HG02981 (cell line): ENCODE measurements around the gene ARSI.
A peak's percentile ranks its signal among the peaks of the same experiment; 100 is the strongest.

Source experiments
- ATAC-seq: cut with Tn5 transposase; IDR thresholded peaks from one replicate; pipeline ENCODE4 v1.9.1; 2021; ENCODE audit warnings: mild to moderate bottlenecking, moderate library complexity; ENCODE audit not compliant: unreplicated experiment

The ARSI gene

DNA sequence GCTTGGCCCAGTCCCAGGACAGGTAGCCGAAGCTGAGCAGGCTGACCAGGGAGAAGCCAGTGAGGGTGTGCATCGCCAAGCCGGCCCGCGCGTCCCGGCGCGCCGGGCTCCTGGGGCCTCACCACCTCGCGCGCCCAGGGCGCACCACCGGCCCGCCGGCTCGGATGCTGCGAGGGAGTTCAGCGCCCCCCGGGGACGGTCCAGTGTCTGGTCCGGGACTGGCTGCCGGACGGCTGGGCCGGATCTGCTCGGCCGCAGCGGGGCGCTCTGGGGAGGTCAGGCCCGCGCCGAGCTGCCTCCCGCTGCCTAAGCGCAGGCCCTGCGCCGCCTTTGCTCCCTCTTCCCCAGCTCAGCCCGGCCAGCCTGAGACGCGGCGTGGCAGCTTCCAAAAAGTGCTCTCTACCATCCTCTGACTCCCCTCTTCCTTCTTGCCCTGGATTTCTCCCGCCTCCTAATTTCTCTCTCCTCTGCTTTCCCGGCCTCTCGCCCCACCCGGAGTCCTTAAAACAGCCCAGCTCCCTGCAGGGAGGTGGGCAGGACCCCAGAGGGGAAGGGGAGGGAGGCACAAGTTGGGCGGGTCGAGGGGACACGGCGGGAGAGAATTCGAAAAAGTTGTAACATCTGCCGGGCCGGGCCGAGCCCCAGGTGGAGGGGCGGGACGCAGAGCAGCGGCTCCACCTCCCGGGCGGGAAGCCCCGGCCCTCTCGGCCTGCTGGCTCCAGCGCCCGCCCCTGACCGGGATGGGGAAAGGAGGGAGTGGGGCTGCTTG, at the start of gene ARSI:
Gene ARSI, minus strand, starts transcription at position 605 of the 769 bp plus-strand sequence. Its CDS starts 532 bp downstream, at position 73.
- no peak for ATAC-seq

GRCh38 chr5:150350524-150351344, 48.0 kb upstream of the ARSI start:
- peak; percentile 85 for ATAC-seq

DNA sequence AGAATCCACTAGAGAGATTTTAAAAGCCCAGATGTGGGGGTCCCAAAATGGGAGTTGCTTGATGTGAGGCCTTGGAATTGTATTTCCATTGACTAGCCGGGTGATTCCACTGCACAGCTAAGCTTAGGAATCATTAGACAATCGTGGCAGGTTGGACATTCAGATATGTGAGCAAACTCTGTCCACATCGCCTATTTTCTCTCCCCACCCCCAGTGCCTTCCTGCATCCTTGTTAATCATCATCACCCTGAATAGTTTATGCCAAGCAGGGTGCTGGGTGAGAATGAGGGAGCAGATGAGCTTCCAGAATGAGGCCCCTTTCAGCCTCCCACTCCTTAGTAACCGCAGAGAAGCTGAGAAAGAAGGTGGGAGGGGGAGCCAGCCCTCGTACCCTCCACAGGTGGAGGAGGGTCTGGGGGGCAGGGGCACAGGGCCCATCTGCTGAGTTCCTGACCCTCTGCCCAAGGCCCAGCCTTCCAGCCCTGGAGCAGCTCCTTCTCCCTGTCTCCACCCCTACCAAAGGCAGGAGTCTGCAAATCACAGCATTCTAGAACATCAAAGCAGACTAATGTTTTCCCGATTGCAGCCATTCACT, 47.1 kb upstream of the ARSI start:
- no peak for ATAC-seq

DNA sequence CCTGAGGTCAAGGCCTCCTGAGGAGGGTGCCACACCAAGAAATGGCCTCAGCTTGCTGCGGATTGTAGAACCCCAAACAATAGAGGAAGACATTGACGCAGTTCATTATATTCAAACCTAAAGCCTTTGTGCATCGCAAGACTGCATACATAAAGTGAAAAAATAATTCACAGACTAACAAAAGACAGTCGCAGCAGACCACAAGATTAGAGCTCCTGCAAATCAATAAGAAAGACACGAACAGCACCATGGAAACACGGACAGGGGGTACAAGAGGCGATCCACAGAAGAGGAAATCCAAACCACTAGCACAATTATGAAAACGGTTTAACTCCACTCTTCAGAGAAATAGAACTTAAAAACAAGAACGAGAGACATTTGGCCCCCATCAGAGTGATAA, 44.7 kb upstream of the ARSI start:
- ATAC-seq, result no peak

DNA sequence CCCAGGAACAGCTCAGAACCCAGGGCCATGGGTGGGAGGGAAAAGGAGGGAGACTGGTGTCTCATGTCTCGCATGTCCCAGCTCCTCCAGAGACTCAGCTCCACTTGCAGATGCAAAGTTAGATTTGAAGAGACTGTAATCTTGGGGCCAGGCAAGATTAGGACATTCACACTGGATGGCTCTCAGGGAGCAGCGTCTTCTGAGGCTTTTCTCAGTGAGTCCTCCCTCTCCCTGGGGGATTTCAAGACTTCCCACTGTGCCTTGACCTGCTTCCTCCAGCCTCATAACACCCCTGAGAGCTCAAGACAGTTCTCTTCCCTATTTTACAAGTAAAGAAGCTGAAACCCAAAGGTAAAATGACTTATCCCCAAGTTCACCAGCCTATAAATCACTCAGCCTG, 44.3 kb upstream of the ARSI start:
- no peak for ATAC-seq

DNA sequence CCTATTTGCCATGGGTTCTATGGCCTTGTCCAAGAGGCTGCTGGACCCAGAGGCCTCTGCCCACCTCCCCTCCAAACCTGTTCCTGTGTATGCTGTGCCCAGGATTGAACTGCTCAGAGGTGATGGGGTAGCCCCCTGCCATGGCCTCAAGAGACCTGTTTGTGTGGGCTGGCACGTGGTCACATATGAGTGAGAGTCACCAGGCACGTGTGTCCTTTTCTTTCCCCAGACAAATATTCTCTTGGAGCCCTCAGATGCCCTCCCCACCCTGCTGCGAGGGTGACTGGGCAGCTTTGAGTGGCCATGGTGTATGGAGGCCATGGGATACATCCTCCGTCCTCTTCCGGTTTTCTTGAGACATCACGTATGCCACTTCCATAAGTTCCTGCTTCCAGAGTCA, 43.9 kb upstream of the ARSI start:
- ATAC-seq, result no peak

GRCh38 chr5:150345716-150346115, 43.0 kb upstream of the ARSI start:
- ATAC-seq, result no peak

- no peak for ATAC-seq
Measured at GRCh38 chr5:150343994-150344631, 41.4 kb upstream of the ARSI start.

DNA sequence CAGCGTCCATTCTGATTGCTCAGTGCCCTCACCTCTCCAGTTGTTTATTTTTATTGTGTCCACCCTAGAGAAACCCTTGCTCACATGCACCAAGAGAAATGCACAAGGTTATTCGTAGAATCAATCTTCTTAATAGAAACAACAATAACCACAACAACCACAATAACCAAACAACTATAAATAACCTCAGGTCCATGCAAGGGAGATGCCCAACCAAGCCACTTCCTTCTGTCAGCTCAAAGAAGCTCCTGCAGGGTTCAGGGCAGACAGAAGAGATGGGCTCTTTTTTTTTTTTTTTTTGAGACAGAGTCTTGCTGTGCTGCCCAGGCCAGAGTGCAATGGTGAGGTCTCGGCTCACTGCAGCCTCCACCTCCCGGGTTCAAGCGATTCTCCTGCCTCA, 39.9 kb upstream of the ARSI start:
- ATAC-seq, result no peak

DNA sequence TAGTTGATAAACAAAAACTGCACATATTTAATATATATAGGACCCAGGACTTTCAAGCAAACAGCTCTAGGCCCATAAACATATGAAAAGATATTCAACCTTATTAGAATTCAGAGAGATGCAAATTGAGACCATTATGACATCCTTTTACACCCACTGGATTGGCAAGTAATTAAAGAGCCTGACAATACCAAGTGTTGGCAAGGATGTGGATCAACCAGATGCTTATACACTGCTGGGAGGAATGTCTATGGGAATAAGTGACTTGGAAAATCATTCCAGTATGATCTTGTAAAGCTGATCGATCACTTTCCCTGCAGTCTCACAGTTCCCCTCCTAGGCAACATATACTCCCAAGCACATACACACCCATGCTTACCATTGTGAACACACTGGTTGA, 39.3 kb upstream of the ARSI start:
- ATAC-seq, result no peak

GRCh38 chr5:150341331-150341730, 38.6 kb upstream of the ARSI start:
- ATAC-seq, result no peak

DNA sequence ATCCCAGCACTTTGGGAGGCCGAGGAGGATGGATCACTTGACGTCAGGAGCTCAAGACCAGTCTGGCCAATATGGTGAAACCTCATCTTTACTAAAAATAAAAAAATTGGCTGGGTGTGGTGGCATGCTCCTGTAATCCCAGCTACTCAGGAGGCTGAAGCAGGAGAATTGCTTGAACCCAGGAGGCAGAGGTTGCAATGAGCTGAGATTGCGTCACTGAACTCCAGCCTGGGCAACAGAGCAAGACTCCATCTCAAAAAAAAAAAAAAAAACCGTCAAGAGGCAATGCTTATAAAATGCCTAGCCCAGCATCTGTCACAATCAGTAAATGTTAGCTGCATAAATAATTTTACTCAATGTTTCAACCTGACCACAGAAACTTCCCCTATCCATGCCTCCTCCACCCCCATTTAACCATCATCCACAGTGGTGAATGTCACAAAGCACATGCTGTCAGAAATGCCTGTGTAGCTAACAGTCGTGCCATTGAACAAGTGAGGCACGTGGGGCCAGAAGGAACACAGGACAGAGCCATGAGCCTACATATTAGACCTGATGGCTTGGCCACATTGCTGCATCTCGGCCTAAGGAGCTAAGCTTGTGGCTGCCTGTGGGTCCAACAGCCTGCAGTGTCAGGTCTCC, 38.0 kb upstream of the ARSI start:
- no peak for ATAC-seq

DNA sequence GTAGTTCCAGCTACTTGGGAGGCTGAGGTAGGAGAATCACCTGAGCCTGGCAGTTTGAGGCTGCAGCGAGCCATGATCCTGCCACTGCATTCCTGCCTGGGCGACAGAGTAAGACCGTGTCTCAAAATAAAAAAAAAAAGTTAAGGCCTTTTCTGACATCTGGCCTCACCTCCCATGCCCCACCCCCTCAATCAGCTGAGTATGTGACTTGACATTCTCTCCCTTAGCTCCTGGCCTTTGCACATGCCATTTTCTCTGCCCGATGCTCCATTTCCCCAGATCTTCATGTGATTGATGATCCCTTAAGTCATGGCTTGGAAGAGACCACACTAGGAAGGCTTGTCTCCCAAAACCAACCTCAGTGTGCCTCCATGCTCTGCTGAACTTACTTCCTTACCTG, 37.1 kb upstream of the ARSI start:
- no peak for ATAC-seq

DNA sequence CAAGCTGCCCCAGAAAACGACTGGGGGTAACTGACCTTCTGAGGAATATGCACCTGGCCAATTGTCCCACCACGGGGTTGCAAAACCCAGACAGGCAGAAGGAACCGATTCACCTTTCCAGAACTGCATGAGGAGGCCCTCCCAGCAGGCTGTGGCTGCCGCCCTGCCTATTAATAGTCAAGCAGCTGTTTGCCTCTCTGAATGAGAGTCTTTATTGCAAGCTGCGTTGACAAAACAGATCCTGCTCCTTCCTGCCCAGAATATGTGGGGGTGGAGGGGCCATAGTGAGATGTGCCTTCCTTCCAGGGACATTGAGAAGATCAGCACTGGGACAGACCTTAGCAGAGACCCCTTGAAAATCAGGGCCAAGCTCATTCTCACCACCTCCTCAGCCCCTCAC, 36.5 kb upstream of the ARSI start:
- no peak for ATAC-seq

DNA sequence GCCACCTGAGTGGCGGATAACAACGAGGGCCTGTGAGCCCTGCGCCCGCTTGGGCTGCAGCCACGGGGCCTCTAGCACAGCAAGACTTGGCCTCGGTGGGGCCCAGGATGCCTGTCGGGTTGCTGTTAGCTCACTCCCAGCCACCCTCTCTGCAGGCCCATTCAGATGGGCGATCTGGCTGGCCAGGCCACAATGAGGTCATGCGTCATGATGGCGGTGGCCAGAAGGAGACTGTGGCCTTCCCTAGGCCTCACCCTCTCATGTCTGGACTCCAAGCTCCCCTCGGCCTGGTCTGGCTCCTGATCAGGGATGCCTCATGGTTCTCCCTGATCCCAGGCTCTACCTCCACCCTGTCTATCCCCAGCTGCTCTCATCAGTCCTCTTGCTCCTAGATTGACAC, 35.8 kb upstream of the ARSI start:
- no peak for ATAC-seq

- no peak for ATAC-seq
Measured at GRCh38 chr5:150335778-150336177, 33.1 kb upstream of the ARSI start.

DNA sequence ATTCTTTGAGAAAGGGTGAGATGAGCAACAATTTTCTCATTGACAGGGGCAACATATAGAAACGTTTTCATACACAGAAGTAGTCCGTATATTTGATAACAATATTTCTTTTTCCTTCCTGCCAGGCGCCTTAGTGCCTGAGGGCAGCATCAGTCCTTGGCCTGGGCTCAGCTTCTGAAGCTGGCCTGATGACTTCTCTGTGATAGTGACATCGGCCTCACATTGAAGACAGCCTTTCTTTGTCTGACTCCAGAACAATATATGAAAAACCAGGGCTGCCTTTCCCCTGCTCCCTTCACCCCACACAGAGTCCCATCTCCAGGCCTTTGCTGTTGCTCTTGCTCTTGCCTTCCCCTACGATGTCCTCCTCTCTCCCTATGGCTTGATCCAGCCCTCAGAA, 30.7 kb upstream of the ARSI start:
- ATAC-seq, result no peak

DNA sequence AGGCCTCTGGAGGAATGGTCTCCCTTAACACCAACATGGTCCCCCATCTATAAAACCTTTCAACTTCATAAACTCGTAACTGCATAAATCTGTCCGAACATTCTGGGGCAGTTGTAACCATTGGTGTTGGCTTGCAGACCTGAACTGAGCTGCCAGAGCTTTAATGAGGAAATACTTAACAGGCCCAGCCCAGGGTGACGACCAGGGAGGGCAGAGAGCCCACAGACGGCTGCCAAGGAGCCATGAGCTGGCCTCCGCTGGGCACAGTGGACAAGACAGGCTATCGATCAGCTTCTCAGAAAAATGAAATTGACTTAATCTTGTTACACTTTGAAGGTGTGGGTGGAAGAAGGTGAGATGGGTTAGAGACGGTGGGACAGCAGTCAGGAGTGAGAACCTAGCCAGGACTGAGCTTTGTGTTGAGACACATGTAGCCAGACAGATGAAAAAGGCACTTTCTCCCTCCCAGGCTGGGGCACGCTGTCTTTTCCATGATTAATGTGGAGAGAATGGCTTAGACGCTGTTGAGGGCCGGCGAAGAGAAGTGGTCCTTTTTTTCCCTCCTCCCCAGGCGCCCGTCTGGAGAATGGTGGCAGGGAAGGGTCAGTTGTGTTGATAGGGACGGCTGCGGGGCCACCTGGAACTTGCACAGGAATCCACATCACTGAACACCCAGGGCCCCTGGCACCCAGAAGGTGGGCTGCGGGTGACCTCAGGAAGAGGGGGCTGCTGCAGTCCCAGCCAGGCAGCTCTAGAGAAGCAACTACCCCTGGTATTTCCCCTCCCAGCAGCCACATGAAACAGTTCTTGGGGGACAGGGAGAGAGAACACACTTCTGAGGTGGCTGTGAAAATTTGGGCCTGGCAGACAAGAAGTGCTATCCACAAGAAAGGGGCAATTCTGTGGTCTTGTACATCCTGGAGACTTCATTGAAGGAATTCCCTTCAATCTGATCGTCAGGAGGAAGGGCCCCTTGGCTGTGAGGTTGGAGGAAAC, 27.5 kb upstream of the ARSI start:
- ATAC-seq, result no peak

GRCh38 chr5:150329038-150329437, 26.3 kb upstream of the ARSI start:
- ATAC-seq, result no peak

DNA sequence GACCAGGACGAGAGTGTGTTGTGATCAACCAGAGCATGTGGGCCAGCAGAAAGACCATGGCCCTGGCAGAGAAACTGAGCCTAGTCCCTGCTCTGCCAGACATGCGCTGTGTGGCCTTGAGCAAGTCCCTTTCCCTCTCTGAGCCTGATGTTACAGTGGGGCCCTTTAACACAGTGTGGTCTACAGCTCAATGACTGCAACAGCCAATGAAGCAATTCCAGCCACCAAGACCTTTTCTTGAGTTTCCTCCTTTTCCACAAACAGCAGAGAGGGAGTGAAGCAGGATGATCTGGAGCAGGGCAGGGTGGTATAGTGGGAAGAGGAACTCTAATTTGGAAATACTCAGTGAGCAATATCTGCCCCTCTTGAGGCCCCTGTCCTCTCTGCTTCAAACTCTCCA, 25.8 kb upstream of the ARSI start:
- no peak for ATAC-seq
